Measurements from ENCODE around the gene DUSP2. TPM values are rescaled to one million over a fixed set of nuclear protein-coding genes. Genes with fewer than 3 reads are reported as not detected.

Gene DUSP2
- polyA plus RNA-seq, 10 donors: 2.5 to 10.3 (median 4.4) TPM

GRCh38 chr2:96135621-96136020 is 9.6 kb downstream of the DUSP2 start:
- DNase-seq: no peak

- DNase-seq: no peak
Measured at GRCh38 chr2:96135171-96135570, 10.1 kb downstream of the DUSP2 start.

GRCh38 chr2:96134421-96134820 is 10.8 kb downstream of the DUSP2 start:
- DNase-seq: no peak

- no peak for DNase-seq
Measured at GRCh38 chr2:96131813-96132745, 13.2 kb downstream of the DUSP2 start.

- no peak for DNase-seq
Measured at GRCh38 chr2:96131152-96131812, 14.0 kb downstream of the DUSP2 start.

- no peak for DNase-seq
Measured at GRCh38 chr2:96130483-96130882, 14.8 kb downstream of the DUSP2 start.

- DNase-seq: no peak
Measured at GRCh38 chr2:96129528-96130120, 15.6 kb downstream of the DUSP2 start.

- DNase-seq: no peak
Measured at GRCh38 chr2:96128456-96128855, 16.8 kb downstream of the DUSP2 start.

GRCh38 chr2:96124406-96125265 is 20.6 kb downstream of the DUSP2 start:
- no peak for DNase-seq

GRCh38 chr2:96123936-96124335 is 21.3 kb downstream of the DUSP2 start:
- no peak for DNase-seq

- no peak for DNase-seq
Measured at GRCh38 chr2:96123290-96123689, 21.9 kb downstream of the DUSP2 start.

GRCh38 chr2:96122391-96122790 is 22.8 kb downstream of the DUSP2 start:
- no peak for DNase-seq

- no peak for DNase-seq
Measured at GRCh38 chr2:96121414-96121813, 23.8 kb downstream of the DUSP2 start.

- DNase-seq: no peak
Measured at GRCh38 chr2:96120991-96121390, 24.2 kb downstream of the DUSP2 start.

GRCh38 chr2:96120091-96120720 is 25.0 kb downstream of the DUSP2 start:
- no peak for DNase-seq

- no peak for DNase-seq
Measured at GRCh38 chr2:96119389-96119751, 25.9 kb downstream of the DUSP2 start.

- no peak for DNase-seq
Measured at GRCh38 chr2:96118698-96119388, 26.4 kb downstream of the DUSP2 start.

GRCh38 chr2:96117701-96118588 is 27.3 kb downstream of the DUSP2 start:
- DNase-seq: no peak

GRCh38 chr2:96116879-96117533 is 28.2 kb downstream of the DUSP2 start:
- peak; percentile 43 to 81 (median 68) for DNase-seq

All from muscle of back (tissue), 11 donors.